MM.1S (cell line): ENCODE results near the gene BPTF.
"Not testable (repeated sequence)": the region's sequence is repeated elsewhere in the genome, so short reads cannot be mapped to it uniquely, and the experiment has no call there.

ENCODE experiments used
- CTCF ChIP-seq: fragments of 300-600 bp; sonication (generic); IDR thresholded peaks from 2 replicates; pipeline ENCODE4 v1.5.1; 2016; ENCODE audit warnings: antibody characterized with exemption, low read length, mixed read lengths
- EZH2 ChIP-seq: fragments of 300-600 bp; sonication (generic); optimal IDR thresholded peaks from 2 replicates; pipeline ENCODE3; 2017; ENCODE audit warnings: low read depth, mild to moderate bottlenecking, antibody characterized with exemption, low read length, mixed read lengths
- EZH2phosphoT487 ChIP-seq: fragments of 300-600 bp; sonication (generic); IDR thresholded peaks from 2 replicates; pipeline ENCODE4 v1.6.1; 2018; ENCODE audit warnings: antibody characterized with exemption, low read length

GRCh38 chr17:67825627-67826601, 611 bp downstream of the BPTF start:
- TF ChIP-seq CTCF, EZH2, EZH2phosphoT487: not testable (repeated sequence)
